AG10803 (cell line): ENCODE results near the gene HES2.
A peak's percentile ranks its signal among the peaks of the same experiment; 100 is the strongest.

ENCODE experiments used
- DNase-seq: peaks from one replicate; pipeline ENCODE4 v3.0.0; 2010; ENCODE audit warnings: low read depth
- H3K4me3 ChIP-seq: 2 replicates; pipeline ENCODE4 v1.5.1; 2011; ENCODE audit warnings: mild to moderate bottlenecking, low read length, control low read depth
- TF ChIP-seq, protein P1 (sequence below): conservative IDR thresholded peaks from 2 replicates; pipeline ENCODE4 v1.5.1; 2011; ENCODE audit warnings: mild to moderate bottlenecking, low read length, control low read depth, inconsistent platforms

The HES2 gene

DNA sequence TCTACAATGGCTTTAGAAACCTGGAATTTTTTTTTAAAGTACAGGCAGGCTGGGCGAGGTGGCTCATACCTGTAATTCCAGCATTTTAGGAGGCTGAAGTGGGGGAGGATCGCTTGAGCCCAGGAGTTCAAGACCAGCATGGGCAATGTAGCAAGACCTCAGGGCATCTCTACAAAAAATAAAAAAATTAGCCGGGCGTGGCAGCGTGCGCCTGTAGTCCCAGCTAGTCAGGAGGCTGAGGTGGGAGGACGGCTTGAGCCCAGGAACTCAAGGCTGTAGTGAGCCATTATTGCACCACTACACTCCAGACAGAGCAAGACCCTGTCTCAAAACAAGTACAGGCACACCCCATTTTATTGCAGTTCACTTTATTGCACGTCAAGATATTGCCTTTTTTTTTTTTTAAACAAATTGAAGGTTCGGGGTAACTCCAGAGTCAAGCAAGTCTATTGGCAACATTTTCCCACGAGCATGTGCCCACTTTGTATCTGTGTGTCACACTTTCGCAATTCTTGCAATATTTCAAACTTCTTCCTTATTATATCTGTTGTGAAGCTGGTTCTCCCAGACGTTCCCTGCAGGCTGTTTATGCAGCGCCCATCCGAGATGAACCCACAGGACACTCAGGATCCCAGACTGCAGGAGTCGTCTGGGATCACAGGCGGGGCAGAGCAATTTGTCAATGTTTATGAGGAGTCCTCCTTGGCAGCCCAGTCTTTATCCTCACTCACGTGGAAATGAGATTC, 4.7 kb downstream of the HES2 start:
- TF ChIP-seq, protein P1, sequence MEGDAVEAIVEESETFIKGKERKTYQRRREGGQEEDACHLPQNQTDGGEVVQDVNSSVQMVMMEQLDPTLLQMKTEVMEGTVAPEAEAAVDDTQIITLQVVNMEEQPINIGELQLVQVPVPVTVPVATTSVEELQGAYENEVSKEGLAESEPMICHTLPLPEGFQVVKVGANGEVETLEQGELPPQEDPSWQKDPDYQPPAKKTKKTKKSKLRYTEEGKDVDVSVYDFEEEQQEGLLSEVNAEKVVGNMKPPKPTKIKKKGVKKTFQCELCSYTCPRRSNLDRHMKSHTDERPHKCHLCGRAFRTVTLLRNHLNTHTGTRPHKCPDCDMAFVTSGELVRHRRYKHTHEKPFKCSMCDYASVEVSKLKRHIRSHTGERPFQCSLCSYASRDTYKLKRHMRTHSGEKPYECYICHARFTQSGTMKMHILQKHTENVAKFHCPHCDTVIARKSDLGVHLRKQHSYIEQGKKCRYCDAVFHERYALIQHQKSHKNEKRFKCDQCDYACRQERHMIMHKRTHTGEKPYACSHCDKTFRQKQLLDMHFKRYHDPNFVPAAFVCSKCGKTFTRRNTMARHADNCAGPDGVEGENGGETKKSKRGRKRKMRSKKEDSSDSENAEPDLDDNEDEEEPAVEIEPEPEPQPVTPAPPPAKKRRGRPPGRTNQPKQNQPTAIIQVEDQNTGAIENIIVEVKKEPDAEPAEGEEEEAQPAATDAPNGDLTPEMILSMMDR: no peak
- no peak for DNase-seq
- H3K4me3 ChIP-seq: no peak overlapping the region

GRCh38 chr1:6414443-6414844, 5.3 kb downstream of the HES2 start:
- H3K4me3 ChIP-seq: no peak overlapping the region; the same call in 1 of the 2 replicates
- TF ChIP-seq, protein P1: peak; percentile 61
- DNase-seq: peak; percentile 41

- H3K4me3 ChIP-seq: no peak overlapping the region
- DNase-seq: no peak
- TF ChIP-seq, protein P1: no peak
These were observed 6.8 kb downstream of the HES2 start for GRCh38 chr1:6412896-6413295.

DNA sequence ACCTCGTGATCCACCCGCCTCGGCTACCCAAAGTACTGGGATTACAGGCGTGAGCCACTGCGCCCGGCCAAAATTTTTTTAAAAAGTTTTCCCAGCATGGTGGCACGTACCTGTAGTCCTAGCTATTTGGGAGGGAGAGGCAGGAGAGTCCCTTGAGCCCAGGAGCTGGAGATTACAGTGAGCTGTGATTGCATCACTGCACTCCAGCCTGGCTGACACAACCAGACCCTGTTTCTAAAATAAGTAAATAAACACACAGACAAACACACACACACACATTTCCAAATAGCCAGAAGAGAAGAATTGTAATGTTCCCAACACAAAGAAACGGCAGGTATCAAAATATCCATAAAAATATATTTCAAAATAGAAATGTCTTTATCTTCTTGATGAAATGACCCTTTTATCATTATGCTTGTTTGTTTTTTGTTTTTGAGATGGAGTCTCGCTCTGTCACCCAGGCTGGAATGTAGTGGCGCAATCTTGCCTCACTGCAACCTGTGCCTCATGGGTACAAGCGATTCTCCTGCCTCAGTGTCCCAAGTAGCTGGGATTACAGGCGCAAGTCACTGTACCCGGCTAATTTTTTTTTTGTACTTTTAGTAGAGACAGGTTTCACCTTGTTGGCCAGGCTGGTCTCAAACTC, 9.3 kb downstream of the HES2 start:
- no peak for DNase-seq
- TF ChIP-seq, protein P1: no peak
- no peak overlapping the region for H3K4me3 ChIP-seq

DNA sequence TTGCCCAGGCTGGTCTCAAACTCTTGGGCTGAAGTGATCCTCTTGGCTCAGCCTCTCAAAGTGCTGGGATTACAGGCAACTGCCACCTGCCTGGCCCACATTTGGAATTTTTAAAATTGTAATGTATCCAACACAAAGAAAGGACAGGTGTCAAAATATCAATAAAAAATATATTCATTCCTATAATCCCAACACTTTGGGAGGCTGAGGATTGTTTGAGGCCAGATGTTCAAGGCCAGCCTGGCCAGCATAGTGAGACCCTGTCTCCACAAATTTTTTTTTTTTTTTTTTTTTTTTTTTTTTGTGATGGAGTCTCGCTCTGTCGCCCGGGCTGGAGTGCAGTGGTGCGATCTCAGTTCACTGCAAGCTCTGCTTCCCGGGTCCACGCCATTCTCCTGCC, 10.0 kb downstream of the HES2 start:
- H3K4me3 ChIP-seq: no peak overlapping the region
- no peak for DNase-seq
- TF ChIP-seq, protein P1: no peak

DNA sequence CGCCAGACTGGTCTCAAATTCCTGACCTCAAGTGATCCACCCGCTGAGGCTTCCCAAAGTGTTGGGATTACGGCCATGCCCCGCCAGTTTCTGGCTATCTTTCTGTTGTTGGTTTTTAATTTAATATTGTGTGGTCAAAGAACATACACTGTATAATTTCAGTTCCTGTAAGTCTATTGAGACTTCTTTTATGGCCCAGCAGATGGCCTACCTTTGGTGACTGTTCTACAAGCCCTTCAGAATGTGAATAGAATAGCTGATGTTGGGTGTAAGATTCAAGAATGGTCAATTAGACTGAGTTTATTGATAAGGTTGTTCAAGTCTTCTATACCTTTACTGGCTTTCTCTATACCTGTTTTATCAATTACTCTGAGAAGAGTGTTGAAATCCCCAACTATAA, 10.7 kb downstream of the HES2 start:
- no peak overlapping the region for H3K4me3 ChIP-seq
- no peak for DNase-seq
- TF ChIP-seq, protein P1: 0 out of 2 replicates have a peak, but pooled peaks have one; percentile 2

- no peak overlapping the region for H3K4me3 ChIP-seq
- DNase-seq: no peak
- TF ChIP-seq, protein P1: no peak
These were observed 11.7 kb downstream of the HES2 start for GRCh38 chr1:6408023-6408422.
